Left cardiac atrium (tissue), 4 donors: ENCODE measurements around the gene FRMD6. TPM values are rescaled to one million over a fixed set of nuclear protein-coding genes. Genes with fewer than 3 reads are reported as not detected.
A peak's percentile ranks its signal among the peaks of the same experiment; 100 is the strongest.

Experiments
- ATAC-seq, 2 donors: fragments of 200-7000 bp; cut with Tn5 transposase; one replicate each; pipeline ENCODE4 v1.9.1; 2020; ENCODE audit warnings: mild to moderate bottlenecking in 2 of 2, moderate library complexity in 2 of 2
- DNase-seq: peaks from one replicate; pipeline ENCODE4 v3.0.0-alpha.2; 2020
- intact Hi-C, 2 donors: fragments of 100-400 bp; cut with DNase I; formaldehyde crosslinking; loops; one replicate each; pipeline versions ENCODE4 v1.14.1 to v1.15.1; 2022 to 2023
- total RNA-seq, 2 donors: library from RNA; stranded (reverse); fragmentation: NEBNext Ultra II Directional; extraction: Animal tissue kit (Norgen Biotek cat#: 25700); gene quantifications; one replicate each; pipeline ENCODE4 v1.2.1, GENCODE V29; 2021
- donor health status: DM: no; HTN: yes; CAD: no.
- donor health status: DM: no; HTN: yes; CAD: no; lungs with severe emphysema.
- donor health status: DM: yes; HTN: yes; CAD: no.
- donor health status: Dilated cardiomyopathy.

The FRMD6 gene
- total RNA-seq, 2 donors from 2014 or later: 11.5 to 17.4 TPM

GRCh38 chr14:51704545-51704944 is 52.8 kb downstream of the FRMD6 start:
- no peak for ATAC-seq
- DNase-seq: peak; percentile 21
- intact Hi-C loops: no loop called here

GRCh38 chr14:51707327-51707726 is 55.6 kb downstream of the FRMD6 start:
- ATAC-seq: no peak
- intact Hi-C loops: no loop called here
- no peak for DNase-seq

GRCh38 chr14:51711505-51711904 is 59.8 kb downstream of the FRMD6 start:
- DNase-seq (no peak), ATAC-seq (no peak)
- intact Hi-C loops: no loop called here

GRCh38 chr14:51715250-51715649 is 63.5 kb downstream of the FRMD6 start:
- DNase-seq: no peak
- no peak for ATAC-seq
- intact Hi-C loops: no loop called here

GRCh38 chr14:51715742-51716141 is 64.0 kb downstream of the FRMD6 start:
- ATAC-seq: no peak
- no peak for DNase-seq
- intact Hi-C loops: no loop called here

GRCh38 chr14:51716610-51717009 is 64.9 kb downstream of the FRMD6 start:
- intact Hi-C loops: no loop called here
- no peak for DNase-seq
- ATAC-seq: no peak

GRCh38 chr14:51717766-51718165 is 66.1 kb downstream of the FRMD6 start:
- ATAC-seq (no peak), DNase-seq (no peak)
- intact Hi-C loops: no loop called here

- DNase-seq (no peak), ATAC-seq (no peak)
- intact Hi-C loops: no loop called here
Measured at GRCh38 chr14:51719955-51720354, 68.2 kb downstream of the FRMD6 start.

- intact Hi-C loops: no loop called here
- DNase-seq (no peak), ATAC-seq (no peak)
Measured at GRCh38 chr14:51723990-51724389, 72.3 kb downstream of the FRMD6 start.

GRCh38 chr14:51724650-51725049 is 72.9 kb downstream of the FRMD6 start:
- ATAC-seq (no peak), DNase-seq (no peak)
- intact Hi-C loops: no loop called here

- intact Hi-C loops: no loop called here
- DNase-seq (no peak), ATAC-seq (no peak)
Measured at GRCh38 chr14:51725061-51725460, 73.4 kb downstream of the FRMD6 start.

- ATAC-seq: no peak
- intact Hi-C loops: no loop called here
- no peak for DNase-seq
Measured at GRCh38 chr14:51726166-51726899, 74.6 kb downstream of the FRMD6 start.

- ATAC-seq (no peak), DNase-seq (no peak)
- intact Hi-C loops: no loop called here
Measured at GRCh38 chr14:51727526-51727925, 75.8 kb downstream of the FRMD6 start.

GRCh38 chr14:51730098-51730497 is 78.4 kb downstream of the FRMD6 start:
- no peak for ATAC-seq
- no peak for DNase-seq

GRCh38 chr14:51730684-51731083 is 79.0 kb downstream of the FRMD6 start:
- ATAC-seq: no peak
- no peak for DNase-seq
- intact Hi-C loops: no loop called here

More at GRCh38 chr14:51730098-51730497, 78.4 kb downstream of the FRMD6 start:
- intact Hi-C loops: no loop called here

GRCh38 chr14:51732494-51733112 is 80.9 kb downstream of the FRMD6 start:
- ATAC-seq: no peak
- intact Hi-C loops: no loop called here
- DNase-seq: no peak

- ATAC-seq: no peak
- intact Hi-C loops: no loop called here
- no peak for DNase-seq
Measured at GRCh38 chr14:51733147-51733546, 81.4 kb downstream of the FRMD6 start.

GRCh38 chr14:51735851-51736250 is 84.1 kb downstream of the FRMD6 start:
- ATAC-seq (no peak), DNase-seq (no peak)
- intact Hi-C loops: no loop called here

GRCh38 chr14:51738754-51739153 is 87.0 kb downstream of the FRMD6 start:
- no peak for DNase-seq
- intact Hi-C loops: no loop called here
- no peak for ATAC-seq

- intact Hi-C loops: no loop called here
- ATAC-seq: no peak
- DNase-seq: no peak
Measured at GRCh38 chr14:51743588-51744000, 91.9 kb downstream of the FRMD6 start.
